ENCODE results near the gene ADGRB3.

ADGRB3 gene

DNA sequence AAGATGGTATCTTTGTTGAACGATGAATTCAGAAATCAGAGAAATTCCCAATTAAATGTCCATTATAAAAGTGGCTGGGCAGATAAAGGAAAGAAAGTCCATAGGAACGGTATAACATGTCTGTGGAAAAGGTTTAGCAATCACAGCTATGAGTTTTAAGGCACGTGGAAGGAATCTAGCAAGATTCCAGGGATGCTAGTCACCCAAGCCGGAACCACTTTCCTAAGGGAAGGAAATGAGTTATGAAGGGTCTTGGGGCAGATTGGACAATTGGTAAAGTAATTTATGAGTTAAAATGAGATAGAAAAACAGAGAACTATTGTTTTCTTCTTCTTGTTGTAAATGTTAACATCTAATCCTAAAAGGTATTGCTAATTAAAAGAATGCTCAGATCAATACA lies 384.8 kb downstream of the ADGRB3 start:
- H3K27me3 Mint-ChIP-seq (ENCODE audit: low read depth, poor library complexity) = no peaks in the 10 kb centered on the region
- H3K9me3 Mint-ChIP-seq = no peaks in the 10 kb centered on the region
- H3K4me3 Mint-ChIP-seq = no peak overlapping the region
- no peaks in the 10 kb centered on the region for H3K36me3 Mint-ChIP-seq (ENCODE audit: low read depth)
- no peak for DNase-seq
- no peaks in the 10 kb centered on the region for H3K4me1 Mint-ChIP-seq
- H3K27ac Mint-ChIP-seq = no peak overlapping the region
- TF ChIP-seq, protein P1, sequence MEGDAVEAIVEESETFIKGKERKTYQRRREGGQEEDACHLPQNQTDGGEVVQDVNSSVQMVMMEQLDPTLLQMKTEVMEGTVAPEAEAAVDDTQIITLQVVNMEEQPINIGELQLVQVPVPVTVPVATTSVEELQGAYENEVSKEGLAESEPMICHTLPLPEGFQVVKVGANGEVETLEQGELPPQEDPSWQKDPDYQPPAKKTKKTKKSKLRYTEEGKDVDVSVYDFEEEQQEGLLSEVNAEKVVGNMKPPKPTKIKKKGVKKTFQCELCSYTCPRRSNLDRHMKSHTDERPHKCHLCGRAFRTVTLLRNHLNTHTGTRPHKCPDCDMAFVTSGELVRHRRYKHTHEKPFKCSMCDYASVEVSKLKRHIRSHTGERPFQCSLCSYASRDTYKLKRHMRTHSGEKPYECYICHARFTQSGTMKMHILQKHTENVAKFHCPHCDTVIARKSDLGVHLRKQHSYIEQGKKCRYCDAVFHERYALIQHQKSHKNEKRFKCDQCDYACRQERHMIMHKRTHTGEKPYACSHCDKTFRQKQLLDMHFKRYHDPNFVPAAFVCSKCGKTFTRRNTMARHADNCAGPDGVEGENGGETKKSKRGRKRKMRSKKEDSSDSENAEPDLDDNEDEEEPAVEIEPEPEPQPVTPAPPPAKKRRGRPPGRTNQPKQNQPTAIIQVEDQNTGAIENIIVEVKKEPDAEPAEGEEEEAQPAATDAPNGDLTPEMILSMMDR (IDR thresholded peaks at IDR 0.05) = no peak

GRCh38 chr6:69022993-69023392 lies 387.9 kb downstream of the ADGRB3 start:
- H3K9me3 Mint-ChIP-seq = no peaks in the 10 kb centered on the region
- H3K27ac Mint-ChIP-seq = no peak overlapping the region
- no peaks in the 10 kb centered on the region for H3K27me3 Mint-ChIP-seq (ENCODE audit: low read depth, poor library complexity)
- no peaks in the 10 kb centered on the region for H3K4me1 Mint-ChIP-seq
- no peak overlapping the region for H3K4me3 Mint-ChIP-seq
- H3K36me3 Mint-ChIP-seq (ENCODE audit: low read depth) = no peaks in the 10 kb centered on the region
- TF ChIP-seq, protein P1 (IDR thresholded peaks at IDR 0.05) = no peak
- no peak for DNase-seq

- no peak overlapping the region for H3K27ac Mint-ChIP-seq
- TF ChIP-seq, protein P1 (IDR thresholded peaks at IDR 0.05) = no peak
- H3K4me1 Mint-ChIP-seq = no peaks in the 10 kb centered on the region
- no peaks in the 10 kb centered on the region for H3K9me3 Mint-ChIP-seq
- H3K36me3 Mint-ChIP-seq (ENCODE audit: low read depth) = no peaks in the 10 kb centered on the region
- no peak overlapping the region for H3K4me3 Mint-ChIP-seq
- no peak for DNase-seq
- H3K27me3 Mint-ChIP-seq (ENCODE audit: low read depth, poor library complexity) = peaks cover 3% of the 10 kb centered on the region
Measured at GRCh38 chr6:69026243-69026642, 391.2 kb downstream of the ADGRB3 start.

DNA sequence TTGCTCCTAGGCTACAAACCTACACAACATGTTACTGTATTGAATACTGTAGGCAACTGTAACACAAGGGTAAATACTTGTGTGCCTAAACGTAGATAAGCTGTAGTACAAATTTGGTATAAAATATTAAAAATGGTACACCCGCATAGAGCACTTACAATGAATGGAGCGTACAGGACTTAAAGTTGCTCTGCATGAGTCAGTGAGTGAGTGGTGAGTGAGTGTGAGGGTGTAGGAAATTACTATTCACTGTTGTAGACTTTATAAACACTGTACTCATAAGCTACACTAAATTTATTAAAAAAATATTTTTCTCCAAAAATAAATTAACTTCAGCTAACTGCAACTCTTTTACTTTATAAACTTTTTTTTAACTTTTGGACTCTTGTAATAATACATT lies 391.6 kb downstream of the ADGRB3 start:
- Mint-ChIP-seq H3K9me3 (no peaks in the 10 kb centered on the region), H3K27me3 (ENCODE audit: low read depth, poor library complexity) (peaks cover 3% of the 10 kb centered on the region), H3K4me1 (no peaks in the 10 kb centered on the region), H3K27ac (no peak overlapping the region), H3K4me3 (no peak overlapping the region), H3K36me3 (ENCODE audit: low read depth) (no peaks in the 10 kb centered on the region)
- TF ChIP-seq, protein P1 (IDR thresholded peaks at IDR 0.05) = no peak
- DNase-seq = no peak

DNA sequence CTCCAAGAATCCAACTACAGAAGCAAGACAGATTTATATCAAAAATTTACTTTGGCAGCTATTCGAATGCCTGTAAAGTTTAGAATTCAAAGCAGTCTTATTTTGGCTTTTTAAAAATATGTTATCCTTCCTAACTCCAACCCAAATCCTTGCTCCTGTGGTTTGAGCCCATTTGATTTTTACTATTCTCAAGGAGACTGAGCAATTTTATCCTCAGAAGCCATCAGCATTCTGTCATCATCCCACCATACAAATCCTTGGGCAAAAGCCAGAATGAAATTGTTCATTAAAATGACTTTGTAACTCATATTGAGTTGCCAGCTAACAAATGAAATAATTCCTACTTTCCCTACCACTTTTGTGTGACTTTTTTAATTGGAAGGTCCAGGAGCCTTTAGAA lies 392.8 kb downstream of the ADGRB3 start:
- no peaks in the 10 kb centered on the region for H3K36me3 Mint-ChIP-seq (ENCODE audit: low read depth)
- no peaks in the 10 kb centered on the region for H3K4me1 Mint-ChIP-seq
- TF ChIP-seq, protein P1 (IDR thresholded peaks at IDR 0.05) = no peak

DNA sequence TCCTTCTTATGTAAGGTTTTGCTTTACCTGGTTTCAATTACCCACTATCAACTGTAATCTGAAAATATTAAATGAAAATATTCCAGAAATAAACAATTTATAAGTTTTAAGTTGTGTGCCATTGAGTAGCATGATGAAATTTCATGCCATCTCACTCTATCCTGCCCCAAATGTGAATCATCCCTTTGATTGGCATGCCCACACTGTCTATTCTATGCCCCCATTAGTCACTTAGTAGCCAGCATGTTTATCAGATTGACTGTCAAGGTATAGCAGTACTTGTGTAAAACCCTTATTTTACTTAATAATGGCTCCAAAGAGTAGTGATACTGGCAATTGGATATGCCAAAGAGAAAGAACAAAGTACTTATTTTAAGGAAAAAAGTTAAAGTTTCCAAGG lies 403.8 kb downstream of the ADGRB3 start:
- Mint-ChIP-seq H3K4me1 (no peaks in the 10 kb centered on the region), H3K27ac (no peak overlapping the region), H3K9me3 (no peaks in the 10 kb centered on the region), H3K4me3 (no peak overlapping the region), H3K36me3 (ENCODE audit: low read depth) (no peaks in the 10 kb centered on the region), H3K27me3 (ENCODE audit: low read depth, poor library complexity) (no peaks in the 10 kb centered on the region)
- TF ChIP-seq, protein P1 (IDR thresholded peaks at IDR 0.05) = no peak
- DNase-seq = no peak

More for the DNA sequence above, 392.8 kb downstream of the ADGRB3 start:
- Mint-ChIP-seq H3K27ac (no peak overlapping the region), H3K4me3 (no peak overlapping the region), H3K27me3 (ENCODE audit: low read depth, poor library complexity) (peaks cover 3% of the 10 kb centered on the region), H3K9me3 (no peaks in the 10 kb centered on the region)
- no peak for DNase-seq
